GM21515 (cell line): ENCODE data around the gene FILIP1L.

ENCODE experiments used
- ATAC-seq: cut with Tn5 transposase; IDR thresholded peaks from one replicate; pipeline ENCODE4 v1.9.1; 2021; ENCODE audit not compliant: unreplicated experiment

Gene FILIP1L

GRCh38 chr3:99955773-99956562 is 158.3 kb downstream of the FILIP1L start:
- no peak for ATAC-seq

GRCh38 chr3:99954914-99955644 is 159.2 kb downstream of the FILIP1L start:
- no peak for ATAC-seq

- ATAC-seq: no peak
Observed at GRCh38 chr3:99953596-99953995, 160.7 kb downstream of the FILIP1L start.

GRCh38 chr3:99952306-99952705 is 162.0 kb downstream of the FILIP1L start:
- ATAC-seq: no peak

GRCh38 chr3:99951701-99952100 is 162.6 kb downstream of the FILIP1L start:
- no peak for ATAC-seq

GRCh38 chr3:99950921-99951320 is 163.4 kb downstream of the FILIP1L start:
- ATAC-seq: no peak

- no peak for ATAC-seq
Observed at GRCh38 chr3:99949956-99950670, 164.2 kb downstream of the FILIP1L start.

GRCh38 chr3:99948467-99949089 is 165.7 kb downstream of the FILIP1L start:
- no peak for ATAC-seq

- no peak for ATAC-seq
Observed at GRCh38 chr3:99947356-99947755, 166.9 kb downstream of the FILIP1L start.

- ATAC-seq: no peak
Observed at GRCh38 chr3:99945328-99945995, 168.8 kb downstream of the FILIP1L start.

- ATAC-seq: no peak
Observed at GRCh38 chr3:99943931-99944761, 170.2 kb downstream of the FILIP1L start.

- ATAC-seq: no peak
Observed at GRCh38 chr3:99941211-99941610, 173.1 kb downstream of the FILIP1L start.

GRCh38 chr3:99940350-99940749 is 174.0 kb downstream of the FILIP1L start:
- no peak for ATAC-seq

GRCh38 chr3:99939876-99940275 is 174.4 kb downstream of the FILIP1L start:
- no peak for ATAC-seq

- no peak for ATAC-seq
Observed at GRCh38 chr3:99938270-99938911, 175.9 kb downstream of the FILIP1L start.

- ATAC-seq: no peak
Observed at GRCh38 chr3:99934975-99935797, 179.1 kb downstream of the FILIP1L start.

GRCh38 chr3:99933971-99934750 is 180.1 kb downstream of the FILIP1L start:
- no peak for ATAC-seq

GRCh38 chr3:99931059-99931458 is 183.2 kb downstream of the FILIP1L start:
- no peak for ATAC-seq
